Measurements from ENCODE around the gene TCTN1.
A peak's percentile ranks its signal among the peaks of the same experiment; 100 is the strongest.
"Not testable (repeated sequence)": the region's sequence is repeated elsewhere in the genome, so short reads cannot be mapped to it uniquely, and the experiment has no call there.

The TCTN1 gene

DNA sequence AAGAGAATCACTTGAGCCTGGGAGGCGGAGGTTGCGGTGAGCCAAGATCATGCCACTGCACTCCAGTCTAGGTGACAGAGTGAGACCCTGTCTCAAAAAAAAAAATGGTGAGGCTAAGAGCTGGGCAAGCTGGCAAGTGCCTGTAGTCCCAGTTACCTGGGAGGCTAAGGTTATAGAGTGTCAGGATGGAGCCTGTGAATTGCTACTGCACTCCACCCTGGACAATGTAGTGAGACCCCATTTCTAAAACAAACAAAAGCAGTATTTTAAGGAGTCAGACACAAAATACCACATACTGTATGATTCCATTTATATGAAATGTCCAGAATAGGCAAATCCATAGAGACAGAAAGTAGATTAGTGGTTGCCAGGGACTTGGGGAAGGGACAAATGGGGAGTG lies 26.8 kb upstream of the TCTN1 start:
- DNase-seq, result not testable (repeated sequence)

DNA sequence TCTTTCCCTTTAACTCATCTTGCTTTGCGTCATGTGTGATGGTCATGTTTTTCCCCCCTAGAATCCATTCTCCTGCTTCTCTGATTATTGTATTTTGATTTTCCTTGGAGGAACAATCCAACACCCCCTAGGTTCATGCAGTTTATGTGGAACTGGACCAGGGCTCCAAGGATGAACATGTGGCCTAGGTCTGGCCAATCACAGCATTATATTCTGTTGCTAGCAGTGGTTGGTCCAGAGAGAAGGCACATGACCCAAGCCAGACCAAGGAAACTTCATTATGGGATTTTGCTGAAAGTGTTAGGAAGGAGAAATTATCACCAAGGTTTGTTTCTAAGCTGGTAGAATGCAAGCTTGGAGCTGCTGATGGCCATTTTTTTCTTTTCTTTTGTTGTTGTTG lies 23.9 kb upstream of the TCTN1 start:
- DNase-seq, result no peak

DNA sequence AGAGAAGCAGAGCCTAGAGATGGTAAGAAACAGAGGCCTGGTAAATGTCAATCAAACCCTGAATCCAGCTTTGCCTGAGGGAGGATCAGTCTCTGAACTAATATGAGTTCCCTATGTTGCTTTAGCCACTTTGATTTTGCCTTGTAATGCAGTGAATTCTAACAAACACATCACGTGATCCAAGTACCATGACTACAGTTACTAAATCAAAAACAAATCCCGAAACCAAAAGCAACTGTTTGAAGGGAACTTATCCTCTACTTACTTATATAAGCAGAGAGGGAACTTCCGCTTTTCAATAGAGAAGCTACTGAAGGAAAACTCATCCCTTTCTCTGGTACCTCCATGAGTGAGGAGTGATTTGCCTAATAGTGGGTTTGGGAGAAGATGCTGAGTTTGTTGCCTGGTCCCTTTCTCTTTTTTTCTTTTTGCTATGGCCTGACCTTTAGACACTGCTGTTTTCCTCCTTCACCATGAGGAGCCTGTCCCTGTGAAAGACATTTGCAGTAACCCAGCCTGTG lies 23.1 kb upstream of the TCTN1 start:
- no peak for DNase-seq

DNA sequence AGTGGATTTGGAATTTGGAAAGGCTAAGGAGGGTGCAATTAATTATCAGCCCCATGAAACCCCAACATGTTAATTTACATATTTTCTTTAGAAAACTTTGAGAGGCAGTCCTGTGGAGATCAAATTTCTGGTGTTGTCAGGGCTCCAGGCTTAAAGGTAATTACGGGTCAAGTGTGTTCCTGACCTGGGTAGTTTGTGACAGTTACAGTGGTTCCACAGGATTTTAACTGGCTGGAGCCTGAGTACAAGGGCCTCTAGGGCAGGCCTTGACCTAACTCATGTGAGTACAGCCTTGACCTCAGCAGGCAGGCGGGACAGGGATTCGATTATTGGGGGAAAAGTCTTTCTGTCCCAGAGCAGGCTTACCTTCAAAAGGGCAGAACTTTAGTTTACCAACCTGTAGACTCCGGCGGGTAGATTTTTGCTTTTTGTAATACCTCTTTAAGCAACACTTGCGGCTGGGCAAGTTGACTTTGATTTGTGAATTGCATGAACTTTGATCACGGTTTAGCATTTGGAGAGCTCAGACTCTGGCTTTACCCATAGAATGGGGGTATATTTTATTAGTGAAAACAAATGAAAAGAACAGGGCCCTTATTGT lies 22.4 kb upstream of the TCTN1 start:
- no peak for DNase-seq

DNA sequence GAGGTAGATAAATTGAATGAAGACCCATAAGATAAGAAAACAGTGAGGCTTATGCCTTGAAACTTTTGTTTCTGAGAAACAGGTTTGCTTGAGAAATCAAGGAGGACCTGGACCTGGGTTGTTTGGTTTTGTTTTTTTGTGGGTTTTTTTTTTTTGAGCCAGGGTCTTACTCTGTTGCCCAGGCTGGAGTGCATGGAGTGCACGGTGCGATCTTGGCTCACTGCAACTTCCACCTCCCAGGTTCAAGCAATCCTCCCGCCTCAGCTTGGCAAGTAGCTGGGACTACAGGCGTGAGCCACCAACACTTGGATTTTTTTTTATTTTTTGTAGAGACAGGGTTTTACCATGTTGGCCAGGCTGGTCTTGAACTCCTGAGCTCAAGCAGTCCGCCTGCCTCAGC lies 21.9 kb upstream of the TCTN1 start:
- DNase-seq, result no peak

DNA sequence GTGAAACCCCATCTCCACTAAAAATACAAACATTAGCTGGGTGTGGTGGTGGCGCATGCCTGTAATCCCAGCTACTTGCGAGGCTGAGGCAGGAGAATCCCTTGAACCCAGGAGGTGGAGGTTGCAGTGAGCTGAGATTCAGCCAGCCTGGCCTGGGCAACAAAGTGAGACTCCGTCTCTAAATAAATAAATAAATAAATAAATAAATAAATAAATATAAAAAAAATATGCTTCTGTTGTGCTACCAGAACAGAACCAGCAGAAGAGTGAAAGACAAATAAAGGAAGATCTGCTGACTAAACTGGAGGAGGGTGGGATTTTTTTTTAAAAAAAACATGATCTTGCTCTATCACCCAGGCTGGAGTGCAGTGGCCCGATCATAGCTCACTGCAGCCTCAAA lies 21.0 kb upstream of the TCTN1 start:
- DNase-seq, result not testable (repeated sequence)

DNA sequence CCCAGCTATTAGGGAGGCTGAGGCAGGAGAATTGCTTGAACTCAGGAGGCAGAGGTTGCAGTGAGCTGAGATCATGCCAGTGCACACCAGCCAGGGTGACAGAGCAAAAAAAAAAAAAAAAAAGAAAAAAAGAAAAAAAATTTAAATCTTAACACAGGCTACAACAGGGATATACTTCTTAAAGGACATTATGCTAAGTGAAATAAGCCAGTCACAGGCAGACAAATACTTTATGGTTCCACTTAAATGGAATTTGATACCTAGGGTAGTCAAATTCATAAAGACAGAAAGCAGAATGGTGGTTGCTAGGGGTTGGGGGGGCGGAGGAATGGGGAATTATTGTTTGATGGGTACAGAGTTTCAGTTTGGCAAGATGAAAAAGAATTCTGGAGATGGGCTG lies 16.0 kb upstream of the TCTN1 start:
- DNase-seq, result no peak

DNA sequence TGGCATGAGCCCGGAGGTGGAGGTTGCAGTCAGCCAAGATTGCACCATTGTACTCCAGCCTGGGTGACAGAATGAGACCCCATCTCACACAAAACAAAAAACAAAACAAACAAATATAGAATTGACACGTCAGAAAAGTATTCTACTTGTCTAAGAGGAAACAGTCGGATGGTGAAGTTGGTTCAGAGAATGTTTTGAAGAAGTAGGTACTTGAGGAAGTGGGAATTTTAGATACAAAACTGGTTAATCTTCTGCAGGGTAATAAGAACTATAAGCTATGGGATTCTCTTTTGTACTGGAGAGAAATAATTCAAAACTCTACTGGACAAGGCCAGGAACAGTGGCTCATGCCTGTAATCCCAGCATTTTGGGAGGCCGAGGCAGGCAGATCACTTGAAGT lies 14.6 kb upstream of the TCTN1 start:
- no peak for DNase-seq

DNA sequence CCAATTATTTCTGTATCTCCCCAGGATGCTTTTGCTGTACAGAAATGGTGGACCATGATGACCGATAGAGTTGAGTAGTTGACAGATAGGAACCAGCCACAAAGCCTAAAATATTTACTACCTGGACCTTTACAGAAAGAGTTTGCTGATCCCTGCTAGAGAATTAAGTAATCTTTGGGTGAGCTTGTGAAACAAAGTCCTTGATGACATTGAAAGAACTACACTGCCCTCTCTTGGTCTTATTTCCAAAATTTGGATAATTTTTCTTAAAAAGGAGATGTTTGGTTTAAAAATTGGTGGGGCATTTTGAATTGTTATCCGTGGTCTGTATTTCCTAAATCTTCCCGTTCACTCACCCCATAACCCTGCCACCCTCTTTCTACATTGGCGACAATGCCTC lies 13.7 kb upstream of the TCTN1 start:
- no peak for DNase-seq

DNA sequence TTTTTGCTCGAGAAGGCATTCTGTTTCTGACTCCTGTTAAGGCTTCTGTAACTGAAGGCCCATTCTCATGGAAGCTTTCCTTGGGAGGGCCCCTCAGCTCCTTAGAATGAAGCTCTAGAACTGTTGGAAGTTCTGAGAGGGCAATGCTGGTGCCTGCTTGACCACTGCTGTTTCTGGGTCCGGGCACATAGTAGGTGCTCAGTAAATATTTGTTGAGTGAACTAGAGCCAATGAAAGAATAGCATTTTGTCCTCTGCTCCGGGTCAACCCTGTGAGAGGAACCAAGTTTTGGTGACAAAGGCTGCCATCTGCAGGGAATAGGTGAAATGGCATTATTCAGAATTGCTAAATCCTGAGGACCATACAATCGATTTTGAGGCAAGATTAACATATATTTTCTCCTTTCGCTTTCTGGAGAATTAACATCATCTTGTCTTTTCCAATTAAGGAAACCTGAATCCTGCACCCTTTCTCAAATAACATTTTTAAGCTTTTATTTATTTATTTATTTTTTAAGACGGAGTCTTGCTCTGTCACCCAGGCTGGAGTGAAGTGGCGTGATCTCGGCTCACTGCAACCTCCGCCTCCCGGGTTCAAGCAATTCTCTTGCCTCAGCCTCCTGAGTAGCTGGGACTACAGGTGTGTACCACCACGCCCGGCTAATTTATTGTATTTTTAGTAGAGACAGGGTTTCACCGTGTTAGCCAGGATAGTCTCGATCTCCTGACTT lies 11.7 kb upstream of the TCTN1 start:
- DNase-seq, result peak; percentile 37

DNA sequence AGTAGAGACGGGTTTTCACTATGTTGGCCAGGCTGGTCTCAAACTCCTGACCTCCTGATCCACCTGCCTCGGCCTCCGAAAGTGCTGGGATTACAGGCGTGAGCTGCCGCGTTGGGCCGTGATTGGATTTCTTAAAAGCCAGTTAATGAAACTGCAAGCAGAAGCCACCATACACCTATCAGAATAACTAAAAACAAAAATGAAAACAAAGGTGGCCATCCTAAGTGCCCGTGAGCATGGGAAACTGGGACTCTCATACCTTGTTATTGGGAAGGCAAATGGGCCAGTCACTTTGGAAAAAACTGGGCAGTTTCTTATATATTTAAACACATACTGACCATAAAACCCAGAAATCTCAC lies 7.7 kb upstream of the TCTN1 start:
- DNase-seq, result no peak

DNA sequence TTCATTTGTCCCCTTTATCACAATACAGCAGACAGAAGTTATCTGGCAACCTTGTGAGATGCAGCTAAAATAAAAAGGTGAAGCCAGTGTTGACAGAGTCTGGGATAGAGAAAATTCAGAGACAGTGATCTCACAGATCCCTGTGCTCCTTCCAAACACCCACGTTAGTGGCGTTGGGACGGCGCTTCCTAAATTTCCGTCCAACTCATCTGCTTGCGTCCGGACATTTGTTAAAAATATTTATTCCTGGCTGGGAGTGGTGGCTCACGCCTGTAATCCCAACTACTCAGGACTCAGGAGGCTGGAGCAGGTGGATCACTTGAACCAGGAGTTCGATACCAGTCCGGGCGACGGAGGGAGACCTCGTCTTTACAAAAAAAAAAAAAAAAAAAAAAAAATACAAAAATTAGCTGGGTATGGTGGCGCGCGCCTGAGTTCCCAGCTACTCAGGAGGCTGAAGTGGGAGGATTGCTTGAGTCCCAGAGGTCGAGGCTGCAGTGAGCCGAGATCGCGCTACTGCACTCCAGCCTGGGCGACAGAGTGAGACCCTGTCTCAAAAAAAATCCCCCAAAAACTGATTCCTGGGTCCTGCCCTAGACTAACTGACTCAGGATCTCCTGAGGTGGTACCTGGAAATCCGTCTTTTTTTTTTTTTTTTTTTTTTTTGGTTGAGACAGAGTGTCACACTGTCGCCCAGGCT lies 708 bp upstream of the TCTN1 start:
- DNase-seq, result peak; percentile 28

DNA sequence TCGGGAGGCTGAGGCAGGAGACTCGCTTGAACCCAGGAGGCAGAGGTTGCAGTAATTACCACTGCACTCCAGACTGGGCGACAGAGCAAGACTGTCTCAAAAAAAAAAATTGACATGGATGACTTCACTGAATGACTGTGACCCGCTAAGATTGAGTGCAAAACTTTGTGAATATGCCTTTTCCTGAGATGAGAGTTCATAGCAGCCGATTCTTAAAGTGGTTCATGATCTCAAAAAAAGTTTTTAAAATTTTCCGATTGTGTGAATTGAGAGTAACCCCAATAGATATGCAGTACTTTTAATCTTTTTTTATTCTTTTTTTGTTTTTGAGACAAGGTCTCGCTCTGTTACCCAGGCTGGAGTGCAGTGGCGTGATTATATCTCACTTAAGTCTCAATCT lies 1.2 kb downstream of the TCTN1 start:
- no peak for DNase-seq

DNA sequence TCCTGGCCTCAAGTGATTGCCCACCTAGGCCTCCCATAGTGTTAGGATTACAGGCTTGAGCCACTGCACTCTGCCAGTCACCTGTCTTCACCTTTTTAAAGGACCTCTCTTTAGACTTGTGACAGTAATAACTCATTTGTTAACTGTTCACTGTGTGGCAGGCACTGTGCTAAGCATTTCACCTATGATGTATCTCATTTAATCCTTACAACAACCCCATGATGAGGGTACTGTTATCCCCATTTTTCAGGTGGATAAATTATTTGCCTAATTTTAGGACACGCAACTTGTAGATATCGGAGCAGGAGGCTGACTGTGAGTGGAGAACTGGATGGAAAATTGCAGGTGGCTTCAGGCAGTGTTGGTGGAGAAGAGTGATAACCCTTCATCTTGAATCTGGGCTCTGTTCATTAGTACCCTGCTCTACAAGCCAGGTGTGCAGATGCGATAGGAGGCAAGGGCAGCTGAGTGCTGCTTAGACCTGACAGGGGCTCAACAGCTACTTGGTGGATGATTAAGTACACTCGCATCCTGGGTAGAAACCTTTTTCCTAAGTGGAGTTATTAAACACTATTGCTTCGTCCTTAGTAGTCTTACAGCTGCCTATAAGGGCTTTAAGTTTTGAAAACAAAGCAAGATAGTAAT lies 2.7 kb downstream of the TCTN1 start:
- no peak for DNase-seq

DNA sequence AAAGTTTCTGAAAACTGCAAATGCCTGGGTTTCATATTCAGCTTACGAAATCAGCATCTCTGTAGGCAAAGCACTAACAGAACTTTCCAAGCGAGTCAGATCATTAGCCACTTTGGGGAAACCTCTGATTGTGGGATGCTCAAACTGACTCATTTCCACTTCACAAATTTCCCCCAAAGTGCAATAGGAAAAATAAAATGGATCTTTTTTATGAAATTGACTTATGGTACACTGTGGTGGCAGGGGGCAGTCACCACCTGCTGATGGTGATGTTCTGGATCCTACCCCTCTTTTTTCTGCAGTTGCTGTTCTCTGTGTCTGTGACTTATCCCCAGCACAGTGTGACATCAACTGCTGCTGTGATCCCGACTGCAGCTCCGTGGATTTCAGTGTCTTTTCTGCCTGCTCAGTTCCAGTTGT lies 5.6 kb downstream of the TCTN1 start:
- no peak for DNase-seq

DNA sequence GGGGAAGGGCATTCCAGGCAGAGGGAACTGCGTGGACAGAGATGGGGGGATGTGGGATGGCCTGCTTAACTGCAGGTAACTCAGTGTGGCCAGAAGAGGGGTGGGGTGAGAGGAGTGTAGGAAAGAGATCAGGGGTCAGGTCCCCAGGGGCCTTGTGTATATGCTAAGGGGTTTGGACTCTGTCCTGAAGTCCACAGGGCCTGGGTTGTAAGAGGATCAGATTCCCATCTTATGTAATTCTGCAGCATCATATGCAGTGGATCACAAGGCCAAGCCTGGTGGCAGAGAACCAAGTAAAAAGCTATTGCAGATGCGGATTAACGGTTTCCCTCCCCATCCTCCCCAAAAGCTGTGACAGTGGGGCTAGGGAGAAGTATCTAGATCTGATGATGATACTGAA lies 8.7 kb downstream of the TCTN1 start:
- no peak for DNase-seq

DNA sequence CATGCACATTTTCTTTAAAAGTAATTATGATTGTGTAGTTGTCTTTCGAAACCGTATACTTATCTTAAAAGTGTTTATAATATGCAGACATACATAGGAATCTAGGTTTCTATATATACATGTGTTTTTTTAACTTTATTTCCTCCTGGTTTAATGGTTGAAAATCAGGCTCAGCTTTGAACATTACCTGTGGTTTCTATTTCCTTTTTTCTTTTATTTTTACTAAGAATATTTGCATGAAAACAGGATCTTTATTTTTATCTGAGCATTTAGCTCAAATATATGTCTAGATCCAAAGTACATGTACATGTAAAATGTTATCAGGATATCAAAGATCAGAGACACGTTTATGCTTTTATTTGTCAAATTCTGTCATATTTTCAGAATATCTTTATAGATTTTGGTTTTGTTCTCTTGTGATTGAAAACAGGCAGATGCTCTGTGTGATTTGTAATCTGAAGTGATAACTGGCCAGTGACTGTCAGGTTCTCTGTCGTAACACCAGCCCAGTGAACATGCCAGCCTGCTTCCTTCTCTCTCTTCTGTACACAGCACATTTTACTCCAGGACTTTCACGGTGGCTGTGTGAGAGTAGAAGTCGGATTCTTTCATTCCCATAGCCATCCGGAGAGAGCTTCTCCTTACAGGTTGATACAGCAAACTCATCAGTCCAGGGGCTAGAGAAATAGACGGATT lies 13.7 kb downstream of the TCTN1 start:
- no peak for DNase-seq

DNA sequence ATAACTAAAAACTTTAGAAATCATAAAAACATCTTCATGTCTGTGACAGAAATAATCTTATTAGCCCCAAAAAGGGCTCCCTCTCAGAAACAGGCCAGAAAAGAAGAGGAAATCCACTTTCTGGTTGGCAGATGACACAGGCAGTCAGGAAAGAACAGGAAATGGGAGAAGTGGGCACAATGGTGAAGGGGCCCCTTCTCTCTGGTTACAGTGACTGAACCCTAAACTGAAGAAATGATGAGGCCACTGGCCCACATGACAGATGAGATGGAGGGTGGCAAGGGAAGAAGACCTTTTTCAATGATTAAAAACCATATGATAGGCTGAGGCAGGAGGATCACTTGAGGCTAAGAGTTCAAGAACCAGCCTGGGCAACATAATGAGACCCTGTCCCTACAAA lies 21.1 kb downstream of the TCTN1 start:
- DNase-seq, result no peak

DNA sequence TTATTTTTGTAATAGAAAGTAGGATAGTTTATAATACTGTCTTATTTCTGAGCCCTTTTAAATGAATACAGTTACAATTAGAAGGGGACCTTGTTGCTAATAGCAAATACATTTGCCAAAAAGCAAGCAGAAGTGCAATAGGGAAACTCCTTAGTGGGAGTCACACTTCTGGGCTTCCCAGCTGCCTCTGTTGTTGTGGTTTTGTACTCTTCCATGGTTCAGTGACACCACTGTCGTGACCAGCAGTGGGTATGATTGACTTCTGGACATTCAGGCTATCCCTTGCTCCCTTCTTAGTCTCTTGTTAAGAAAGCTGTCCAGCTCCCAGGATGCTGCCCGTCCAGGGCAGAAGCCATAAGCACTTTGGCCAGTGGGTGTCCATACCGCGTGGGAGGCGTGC lies 22.6 kb downstream of the TCTN1 start:
- DNase-seq, result no peak

DNA sequence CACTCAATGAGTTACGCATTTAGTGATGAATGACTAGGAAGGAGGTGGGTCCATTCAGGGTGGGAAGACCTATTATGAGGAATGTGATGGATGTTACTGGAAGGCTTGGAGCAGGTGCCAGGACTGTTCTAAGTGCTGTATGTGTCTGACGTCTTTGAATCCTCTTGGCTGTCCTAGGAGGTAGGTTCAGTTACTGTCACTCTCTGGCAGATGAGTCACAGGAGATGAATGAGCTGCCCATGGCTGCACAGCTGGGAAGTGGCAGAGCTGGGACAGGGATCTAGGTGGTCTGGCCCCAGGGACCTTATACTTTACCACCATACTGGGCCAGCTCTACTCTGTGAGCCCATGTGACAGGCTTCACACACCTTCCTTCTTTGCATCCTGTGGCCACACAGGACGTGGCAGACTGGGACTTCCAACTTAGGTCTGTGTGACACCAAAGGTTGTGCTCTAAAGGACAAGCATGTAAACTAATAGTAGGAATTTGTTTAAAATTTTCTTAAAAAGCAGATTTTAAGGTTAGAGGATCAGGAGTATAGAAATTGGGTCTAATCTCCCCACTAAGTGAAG lies 24.0 kb downstream of the TCTN1 start:
- DNase-seq, result no peak

DNA sequence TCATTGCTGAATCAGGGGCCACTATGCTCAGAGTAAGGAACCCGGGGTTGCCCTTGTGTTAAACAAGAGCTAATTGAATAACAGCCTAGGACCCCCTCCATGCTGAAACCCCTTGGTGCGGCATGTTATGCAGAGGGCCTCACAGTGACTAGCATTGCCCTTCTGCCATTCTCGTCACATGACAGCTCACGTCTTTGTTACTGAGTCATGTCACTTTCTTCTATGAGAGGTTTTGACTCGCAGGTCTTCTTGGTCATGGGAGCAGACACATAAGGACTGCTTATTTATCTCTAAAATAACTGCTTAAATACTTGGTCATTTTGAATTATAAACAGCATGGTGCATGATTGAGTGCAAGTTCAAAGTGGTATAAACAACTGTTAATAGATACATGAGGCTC lies 24.9 kb downstream of the TCTN1 start:
- no peak for DNase-seq

DNA sequence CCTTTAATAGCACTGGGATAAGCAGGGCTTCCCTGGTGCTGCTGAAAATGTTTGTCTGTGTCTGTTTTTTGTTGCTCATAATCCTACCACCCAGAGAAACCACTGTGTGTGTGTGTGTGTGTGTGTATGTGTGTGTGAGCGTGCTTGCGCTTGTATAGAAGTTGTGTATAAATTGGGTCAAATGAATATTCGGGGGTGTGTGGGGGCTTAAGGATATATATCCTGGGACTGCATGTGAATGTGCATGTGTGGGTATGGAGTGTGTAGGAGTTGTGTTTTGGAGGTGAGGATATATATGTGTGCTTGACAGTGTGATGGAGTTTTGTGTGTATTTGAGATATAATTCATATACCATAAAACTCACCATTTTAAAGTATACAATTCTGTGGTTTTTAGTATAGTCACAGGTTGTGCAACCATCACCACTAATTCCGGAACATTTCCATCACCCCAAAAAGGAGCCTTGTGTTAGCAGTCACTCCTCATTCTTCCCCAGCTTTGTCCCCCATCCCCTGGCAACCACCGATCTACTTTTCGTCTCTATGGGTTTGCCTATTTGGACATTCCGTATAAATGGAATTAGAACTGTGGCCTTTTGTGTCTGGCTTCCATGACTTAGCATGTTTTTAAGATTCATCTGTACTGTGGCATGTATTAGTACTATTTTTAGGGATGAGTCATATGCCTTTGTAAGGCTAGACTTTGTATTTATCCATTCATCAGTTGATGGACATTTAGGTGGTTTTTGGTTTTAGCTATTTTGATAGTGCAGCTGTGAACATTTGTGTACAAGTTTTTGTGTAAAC lies 25.6 kb downstream of the TCTN1 start:
- no peak for DNase-seq
